ENCODE data around the gene WDR5. TPM values are rescaled to one million over a fixed set of nuclear protein-coding genes. Genes with fewer than 3 reads are reported as not detected.

WDR5 gene
- total RNA-seq, 1 donor from 2014 or later, result 18.2 TPM

Other genes starting within 250 kb of the WDR5 start
- 7.6 TPM for gene VAV2, start 143.8 kb upstream of the WDR5 start, total RNA-seq
- gene BRD3OS, start 110.6 kb upstream of the WDR5 start, total RNA-seq, result 6.2 TPM
- 31.6 TPM for gene BRD3, start 68.1 kb upstream of the WDR5 start, total RNA-seq
- 122 TPM for gene RNU6ATAC, start 28.5 kb downstream of the WDR5 start, total RNA-seq
- 91.1 TPM for gene RXRA, start 190.4 kb downstream of the WDR5 start, total RNA-seq

Data from Right ventricle myocardium inferior (tissue), 1 donor.